SW 1271 (cell line): Measurements from ENCODE around the gene BPIFB2.

Experiments
- DNase-seq, 2 experiments: peaks; one replicate each; lab custom pipeline; 2025; lab: John Stamatoyannopoulos, UW

Gene BPIFB2

DNA sequence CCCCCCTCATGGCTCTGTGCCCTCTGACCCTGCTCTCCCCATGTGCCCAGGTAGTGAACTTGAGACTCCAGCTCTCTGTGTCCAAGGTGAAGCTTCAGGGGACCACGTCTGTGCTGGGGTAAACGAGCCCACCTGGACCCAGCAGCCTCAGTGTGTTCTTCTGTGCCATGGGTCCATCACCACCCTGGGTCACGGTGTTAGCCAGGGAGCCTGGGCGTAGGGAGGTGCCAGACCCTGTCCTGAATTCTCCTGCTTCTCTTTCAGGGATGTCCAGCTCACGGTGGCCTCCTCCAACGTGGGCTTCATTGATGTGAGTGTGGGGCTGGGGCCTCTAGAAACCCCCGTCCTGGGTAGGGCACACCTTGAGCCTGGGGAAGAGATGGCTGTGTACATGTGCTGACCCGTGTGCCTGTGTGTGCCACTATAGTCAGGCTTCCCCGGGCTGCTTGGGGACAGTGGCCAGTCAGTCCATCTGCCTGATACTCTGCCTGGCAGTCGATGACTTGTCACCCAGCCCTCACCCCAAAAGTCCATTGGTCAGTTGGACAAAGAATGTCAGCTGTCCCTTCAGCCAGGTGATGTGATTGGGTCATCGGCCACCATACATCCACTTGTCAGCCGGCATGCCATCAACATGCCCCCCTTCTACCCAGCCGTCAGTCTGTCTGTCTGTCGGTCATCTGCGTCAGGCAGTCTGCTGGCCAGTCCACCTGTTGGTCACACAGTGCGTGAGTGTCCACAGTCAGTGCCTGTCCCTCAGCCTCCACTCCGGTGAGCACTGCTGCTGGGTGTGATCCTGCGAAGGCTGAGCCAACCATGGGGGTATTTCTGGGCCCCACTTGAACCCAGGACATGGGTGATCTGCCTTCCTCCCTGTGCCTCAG is 13.0 kb downstream of the BPIFB2 start:
- no peak for DNase-seq

DNA sequence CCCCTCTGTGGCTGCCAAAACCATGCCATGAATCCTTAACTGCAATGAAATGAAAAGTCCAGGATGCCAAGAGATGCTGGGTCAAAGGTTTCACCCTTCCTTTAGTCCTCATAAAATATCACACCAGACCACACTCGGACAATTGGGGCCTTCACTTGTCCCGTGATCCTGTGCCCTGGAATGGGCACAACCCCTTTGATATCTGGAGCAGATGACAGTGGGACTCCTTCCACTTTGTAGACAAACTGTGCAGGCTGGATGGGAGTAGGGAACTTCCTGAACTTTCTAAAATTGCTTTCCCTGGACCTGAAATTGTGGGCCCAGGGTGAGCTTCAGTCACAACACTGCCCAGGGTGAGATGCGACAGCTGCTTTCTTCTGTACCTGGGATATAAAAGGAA is 14.4 kb downstream of the BPIFB2 start:
- no peak for DNase-seq

- no peak for DNase-seq
Observed at GRCh38 chr20:33022289-33022688, 14.8 kb downstream of the BPIFB2 start.

DNA sequence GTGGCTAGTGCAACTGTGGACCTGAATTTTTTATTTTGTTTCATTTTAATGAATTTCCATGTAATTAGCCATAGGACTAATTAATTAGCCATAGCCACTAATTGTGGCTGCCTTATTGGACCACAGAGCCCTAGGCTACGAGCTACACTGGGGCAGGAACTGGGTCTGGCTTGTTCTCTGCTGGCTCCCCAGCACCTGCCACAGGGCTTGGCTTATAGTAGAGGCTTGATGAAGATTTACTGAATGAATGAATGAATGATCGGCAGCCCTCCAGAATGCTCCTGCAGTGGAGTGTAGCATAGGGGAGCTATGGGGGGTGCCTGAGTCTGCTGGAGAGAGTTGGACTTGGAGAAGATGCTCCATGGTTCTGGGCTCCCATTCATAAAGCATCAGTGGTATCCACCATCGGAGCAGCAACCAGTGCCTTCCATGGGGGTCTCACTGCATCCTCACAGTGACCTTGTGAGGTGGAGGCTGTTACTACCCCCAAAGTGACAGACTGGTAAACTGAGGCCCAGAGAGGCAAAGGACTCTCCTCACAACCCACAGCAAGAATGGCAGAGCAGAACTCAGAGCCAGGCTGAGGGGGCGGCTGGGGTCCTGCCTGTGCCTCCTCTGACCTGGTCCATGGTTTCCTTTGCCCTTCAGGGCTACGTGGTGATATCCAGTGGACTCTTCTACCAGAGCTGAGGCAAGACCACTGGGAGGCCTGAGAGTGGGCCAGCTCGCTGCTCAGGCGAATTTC is 15.4 kb downstream of the BPIFB2 start:
- no peak for DNase-seq

GRCh38 chr20:33023439-33024242 is 16.1 kb downstream of the BPIFB2 start:
- no peak for DNase-seq

DNA sequence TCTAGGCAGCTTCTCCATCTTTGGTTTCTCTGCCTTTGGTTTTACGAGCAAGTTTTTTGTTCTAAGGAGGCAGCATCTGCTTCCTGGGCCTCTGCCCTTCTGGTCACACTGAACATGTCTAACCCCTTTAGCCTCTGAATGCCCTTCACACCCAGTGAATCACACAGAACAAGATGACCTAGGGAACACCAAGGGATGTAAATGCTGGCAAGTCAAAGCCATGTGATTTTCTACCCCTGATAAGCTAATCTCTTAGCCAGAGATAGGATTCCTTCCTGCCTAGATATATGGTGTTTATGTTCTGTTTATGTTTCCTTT is 16.7 kb downstream of the BPIFB2 start:
- DNase-seq: no peak

DNA sequence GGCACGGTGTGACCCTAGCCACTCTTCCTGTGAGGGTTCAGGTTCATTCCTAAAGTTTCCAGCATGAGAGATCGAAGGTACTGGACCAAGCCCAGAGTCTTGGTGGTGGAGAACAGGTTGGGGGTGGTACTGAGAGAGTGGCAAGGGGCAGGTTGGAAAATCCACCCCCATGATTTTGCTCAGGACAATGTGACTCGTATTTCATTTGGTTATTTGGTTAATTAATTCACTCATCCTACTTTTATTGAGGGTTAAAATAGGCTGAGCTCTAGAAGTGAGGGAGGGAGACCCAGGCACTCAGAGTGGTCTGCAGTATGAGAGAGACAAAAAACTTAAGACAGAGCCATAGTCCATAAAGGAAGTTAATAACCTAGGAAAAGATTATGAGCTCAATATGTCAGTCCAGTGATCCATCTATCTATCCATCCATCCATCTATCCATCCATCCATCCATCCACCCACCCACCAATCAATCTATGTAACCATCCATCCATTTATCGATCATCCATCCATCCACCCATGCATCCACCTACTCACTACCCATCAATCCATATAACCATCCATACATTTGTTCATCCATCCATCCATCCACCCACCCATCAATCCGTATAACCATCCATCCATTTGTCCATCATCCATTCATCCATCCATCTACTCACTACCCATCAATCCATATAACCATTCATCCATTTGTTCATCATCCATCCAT is 17.3 kb downstream of the BPIFB2 start:
- DNase-seq: no peak

GRCh38 chr20:33025318-33025876 is 17.9 kb downstream of the BPIFB2 start:
- DNase-seq: no peak

DNA sequence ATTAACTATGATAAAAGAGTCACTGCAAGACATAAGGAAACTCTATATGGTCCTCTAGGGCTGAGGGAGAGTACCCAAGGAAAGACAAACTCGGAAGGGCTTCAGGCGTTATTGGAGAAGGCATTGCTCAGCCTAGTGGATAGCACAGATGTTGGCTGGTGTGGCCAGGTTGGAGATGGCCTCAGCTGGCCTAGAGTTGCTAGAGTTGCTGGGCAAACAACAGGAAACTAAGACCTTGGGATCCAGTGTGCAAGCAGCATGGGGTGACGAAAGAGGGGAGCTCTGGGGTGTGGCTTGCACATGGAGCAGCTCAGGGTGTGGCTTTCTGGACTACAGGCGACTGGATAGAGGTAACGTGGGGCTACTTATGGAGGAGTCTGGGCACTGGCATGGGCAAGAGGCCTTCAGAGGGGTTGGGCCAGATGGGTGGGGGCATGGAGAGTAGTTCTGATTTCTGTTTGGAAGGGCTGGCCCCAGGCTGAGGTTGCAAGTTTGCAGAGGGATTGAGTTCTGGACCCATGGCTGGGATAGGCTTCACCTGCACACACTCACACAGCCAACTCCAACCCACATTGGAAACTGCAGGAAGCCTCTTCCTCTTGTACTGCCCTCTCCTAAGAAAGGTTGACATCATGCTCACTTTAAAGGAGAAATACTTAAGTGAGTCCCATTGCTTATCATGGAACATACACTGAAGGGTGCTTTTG is 18.7 kb downstream of the BPIFB2 start:
- DNase-seq: no peak

GRCh38 chr20:33026779-33027759 is 19.6 kb downstream of the BPIFB2 start:
- DNase-seq: no peak

DNA sequence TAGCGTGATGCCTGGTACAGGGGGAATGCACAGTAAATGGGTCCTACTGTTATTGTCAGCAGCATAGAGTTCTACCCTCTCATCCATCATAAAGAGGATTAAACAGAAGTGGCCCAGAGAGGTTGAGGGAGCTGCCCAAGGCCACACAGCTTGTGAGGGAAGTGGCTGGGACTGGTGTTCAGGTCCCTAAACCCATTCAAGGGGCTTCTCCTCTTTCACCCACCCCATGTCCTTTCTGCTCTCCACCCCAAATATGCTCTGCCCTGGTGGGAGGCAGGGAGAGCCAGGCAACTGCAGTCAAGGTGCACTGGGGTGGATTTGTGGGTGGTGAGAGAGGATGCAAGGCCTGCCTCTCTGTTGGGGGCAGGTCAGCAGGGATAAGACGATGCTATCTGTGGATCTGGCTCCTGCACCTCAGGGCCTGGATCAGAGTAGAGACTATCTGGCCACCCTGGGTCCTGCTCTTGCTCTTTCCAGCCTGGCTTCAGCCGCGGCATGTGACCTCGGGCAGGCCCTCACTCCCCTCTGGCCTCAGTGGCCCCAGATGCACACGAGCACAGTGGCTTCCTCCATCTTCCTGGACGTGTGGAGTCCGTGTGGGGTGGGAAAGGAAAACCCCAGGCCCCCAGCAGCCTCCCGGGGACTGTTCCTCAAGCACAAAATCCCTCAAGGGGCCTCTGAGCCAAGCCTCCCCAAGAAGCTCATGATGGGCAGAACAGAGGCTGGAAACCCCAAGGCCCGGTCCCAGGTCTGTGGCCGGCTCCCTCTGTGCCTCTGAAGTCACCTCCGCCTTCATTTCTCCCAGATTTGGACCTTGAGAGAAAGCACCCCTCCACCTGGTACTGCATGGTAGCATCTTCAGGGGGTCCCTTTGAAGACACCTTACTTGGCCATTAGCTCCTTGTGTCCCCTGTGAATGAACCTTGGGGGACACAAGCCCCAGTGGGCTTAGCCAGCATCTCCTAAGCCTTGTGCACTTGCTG is 20.6 kb downstream of the BPIFB2 start:
- DNase-seq: no peak

- DNase-seq: no peak
Observed at GRCh38 chr20:33028875-33029274, 21.4 kb downstream of the BPIFB2 start.

DNA sequence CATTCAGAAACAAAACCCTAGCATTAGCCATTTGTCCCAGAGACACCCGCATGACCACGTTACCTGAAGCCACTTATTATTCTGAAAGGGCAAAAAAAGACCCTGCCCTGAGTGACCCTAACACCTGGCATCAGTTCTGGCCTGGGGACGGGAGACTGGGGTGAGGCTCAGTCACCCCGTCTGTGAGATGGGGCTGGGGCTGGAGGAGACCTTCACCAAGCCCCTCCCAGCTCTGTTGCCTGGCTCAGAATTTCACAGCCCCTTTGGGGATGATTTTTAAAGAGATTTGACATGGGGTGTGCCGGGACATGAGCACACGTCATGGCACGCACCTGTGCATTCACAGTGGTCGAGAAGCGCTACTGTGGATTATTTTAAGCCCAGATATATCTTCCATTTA is 22.6 kb downstream of the BPIFB2 start:
- DNase-seq: no peak

- DNase-seq: no peak
Observed at GRCh38 chr20:33030569-33030968, 23.1 kb downstream of the BPIFB2 start.

- DNase-seq: no peak
Observed at GRCh38 chr20:33031531-33031930, 24.0 kb downstream of the BPIFB2 start, which contains the start of gene BPIFB6. Gene BPIFB6, plus strand, starts transcription at chr20:33031648. Its CDS starts 0 bp downstream, at chr20:33031648.

GRCh38 chr20:33032555-33032954 is 25.1 kb downstream of the BPIFB2 start:
- no peak for DNase-seq

- DNase-seq: no peak
Observed at GRCh38 chr20:33033381-33033780, 25.9 kb downstream of the BPIFB2 start.

DNA sequence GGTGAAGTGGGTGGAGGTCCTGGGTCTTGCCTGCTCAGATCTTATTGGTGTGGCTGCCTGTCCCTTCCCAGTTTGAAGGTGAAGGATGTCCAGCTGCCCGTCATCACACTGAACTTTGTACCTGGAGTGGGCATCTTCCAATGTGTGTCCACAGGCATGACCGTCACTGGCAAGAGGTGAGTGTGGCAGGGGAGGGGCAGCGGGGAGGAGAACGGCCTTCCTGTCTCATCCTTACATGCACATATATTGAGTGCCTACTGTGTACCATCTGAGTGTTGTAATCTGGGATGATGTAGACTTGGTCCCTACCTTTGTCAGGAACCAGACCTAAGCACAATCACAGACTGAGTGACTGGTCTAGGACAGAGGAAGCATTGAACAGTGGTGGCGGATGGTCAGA is 26.6 kb downstream of the BPIFB2 start:
- no peak for DNase-seq
